Activated CD4-positive, alpha-beta T cell treated with anti-CD3 and anti-CD28 coated beads, Interleukin-2, Interleukin-4, amounts not matched to agents 100 ng/mL and 50 ng/mL, durations not matched to agents 16 hours and 8 hours (primary cell): ENCODE results near the gene DCLRE1C.
A peak's percentile ranks its signal among the peaks of the same experiment; 100 is the strongest.
"Not testable (repeated sequence)": the region's sequence is repeated elsewhere in the genome, so short reads cannot be mapped to it uniquely, and the experiment has no call there.

Experiments used
- DNase-seq: peaks from one replicate; pipeline ENCODE4 v3.0.0-alpha.2; 2020; ENCODE audit warnings: low spot score

The DCLRE1C gene

DNA sequence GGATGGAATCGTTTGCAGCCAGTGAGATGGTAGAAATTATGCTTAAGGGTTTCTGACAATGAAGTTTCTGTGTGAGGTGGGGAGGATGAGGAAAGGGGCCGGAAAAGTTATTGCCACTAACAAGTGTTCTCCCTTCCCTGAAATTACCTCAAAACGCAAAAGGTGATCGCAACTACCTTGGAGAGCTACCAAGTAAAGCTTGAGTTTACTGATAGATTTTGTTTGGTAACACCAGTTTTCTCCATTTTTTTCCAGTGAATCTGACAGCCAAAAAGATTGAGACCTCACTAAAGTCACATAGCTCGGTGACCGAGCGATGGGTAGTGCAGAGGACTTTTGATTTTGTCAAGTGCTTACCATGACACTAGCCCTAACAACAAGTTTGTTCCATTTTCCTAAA, 73.7 kb downstream of the DCLRE1C start:
- no peak for DNase-seq

- DNase-seq, result no peak
Observed at GRCh38 chr10:14879928-14880193, 74.0 kb downstream of the DCLRE1C start.

DNA sequence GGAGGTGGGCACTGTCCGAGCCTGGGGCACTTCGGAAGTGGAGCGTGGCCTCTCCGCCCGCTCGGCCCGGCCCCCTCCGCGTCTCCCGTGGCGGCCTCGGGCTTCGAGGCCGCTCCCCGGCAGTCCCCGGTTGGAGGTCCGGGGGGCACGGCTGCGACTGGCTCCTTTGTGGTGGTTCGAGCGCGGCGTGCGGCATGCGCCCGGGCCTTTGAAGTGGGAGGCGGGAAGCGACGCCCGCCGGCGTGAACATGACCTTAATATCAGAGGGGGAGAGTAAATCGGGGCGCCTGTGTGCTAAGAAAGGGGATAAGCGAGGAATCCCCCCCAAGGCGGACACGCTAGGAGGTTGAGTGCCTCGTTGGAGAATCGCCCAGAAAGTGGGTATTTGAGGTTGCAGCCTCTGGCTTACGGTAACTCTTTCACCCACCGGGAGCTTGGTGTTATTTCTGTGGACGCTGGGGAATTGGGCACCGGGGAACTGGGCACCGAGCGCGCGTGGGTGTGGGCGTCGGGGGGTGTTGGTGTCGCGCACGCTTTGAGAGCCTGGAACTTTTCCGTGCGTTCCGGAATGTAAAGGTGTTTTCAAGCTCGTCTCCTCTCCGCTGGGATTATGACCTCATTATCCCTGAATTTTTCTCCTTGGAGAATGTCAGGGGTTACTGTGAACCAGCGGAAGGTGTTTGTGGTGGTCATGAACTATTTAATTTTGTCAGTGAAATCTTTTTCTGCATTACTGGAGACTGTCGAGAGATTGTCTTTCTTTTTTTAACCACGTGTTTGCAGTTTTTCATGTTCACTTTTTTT, 74.6 kb downstream of the DCLRE1C start:
- peak; percentile 17 for DNase-seq

DNA sequence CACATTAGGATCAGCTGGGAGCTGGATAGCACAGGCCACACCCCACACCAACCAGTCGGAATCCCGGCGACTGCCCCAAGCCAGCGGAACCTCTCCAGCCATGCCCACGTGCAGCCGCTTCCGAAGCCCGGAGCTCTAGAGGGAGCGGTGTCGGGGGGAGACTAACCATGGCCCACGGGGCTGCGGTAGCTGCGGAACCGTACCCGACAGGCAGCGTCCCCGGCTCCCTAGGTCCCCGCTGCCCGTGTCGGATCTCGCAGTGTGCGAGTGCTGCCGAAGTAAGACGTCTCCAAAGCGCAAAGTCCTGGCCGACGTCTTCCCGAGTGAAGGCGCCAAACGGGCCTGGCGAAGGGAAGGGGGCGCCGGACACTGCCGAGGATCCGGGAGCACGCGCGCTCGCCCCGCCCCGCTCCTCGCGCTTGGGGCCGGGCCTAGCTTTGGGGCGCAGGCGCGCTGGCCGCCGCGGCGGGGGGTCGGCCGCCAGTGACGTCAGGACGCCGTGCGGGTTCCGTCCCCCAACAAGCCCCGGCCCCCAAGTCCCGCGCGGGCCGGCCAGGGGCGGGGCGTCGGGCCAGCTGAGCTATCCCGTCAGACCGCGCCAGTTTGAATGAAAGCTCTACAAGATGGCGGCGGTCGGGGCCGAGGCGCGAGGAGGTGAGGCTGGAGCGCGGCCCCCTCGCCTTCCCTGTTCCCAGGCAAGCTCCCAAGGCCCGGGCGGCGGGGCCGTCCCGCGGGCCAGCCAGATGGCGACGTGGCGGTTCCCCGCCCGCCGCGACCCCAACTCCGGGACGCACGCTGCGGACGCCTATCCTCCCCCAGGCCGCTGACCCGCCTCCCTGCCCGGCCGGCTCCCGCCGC, 75.4 kb downstream of the DCLRE1C start, which contains the start of gene SUV39H2:
Gene SUV39H2, plus strand, starts transcription at position 601 of the 858 bp plus-strand sequence. Its CDS starts 23 bp downstream, at position 624.
- DNase-seq, result peak; percentile 94

GRCh38 chr10:14876764-14877163, 77.1 kb downstream of the DCLRE1C start:
- DNase-seq, result no peak

- no peak for DNase-seq
Observed at GRCh38 chr10:14875941-14876340, 78.0 kb downstream of the DCLRE1C start.

DNA sequence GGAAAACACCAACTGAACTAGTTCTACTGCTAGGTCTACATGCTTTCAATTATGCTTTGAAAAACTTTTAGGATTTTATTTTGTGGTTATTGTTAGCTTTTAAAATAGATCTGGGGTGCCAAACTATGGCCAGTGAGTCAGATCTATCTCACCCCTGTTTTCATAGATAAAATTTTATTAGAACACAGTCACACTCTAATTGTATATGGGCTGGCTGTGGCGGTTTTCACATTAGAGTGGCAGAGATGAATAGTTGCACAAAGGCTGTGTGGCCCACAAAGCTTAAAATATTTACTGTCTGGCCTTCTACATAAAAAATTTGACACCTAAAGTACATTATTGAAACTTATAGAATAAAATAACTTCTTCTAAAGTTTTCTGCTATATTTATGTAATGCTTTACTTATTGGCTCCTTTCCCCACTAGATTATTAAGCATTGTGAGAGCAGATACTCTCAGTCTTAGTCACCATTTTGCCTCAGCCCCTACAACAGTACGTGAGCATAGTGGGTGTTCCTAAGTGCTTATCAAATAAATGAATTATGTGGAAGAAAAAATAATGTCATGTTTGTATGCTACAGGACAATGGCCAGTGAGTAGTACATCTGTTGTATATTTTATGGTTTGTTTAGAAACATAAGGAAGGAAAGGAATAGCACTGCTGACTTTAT, 80.7 kb downstream of the DCLRE1C start:
- peak; percentile 17 for DNase-seq

- DNase-seq, result not testable (repeated sequence)
Observed at GRCh38 chr10:14864871-14865270, 89.0 kb downstream of the DCLRE1C start.

- not testable (repeated sequence) for DNase-seq
Observed at GRCh38 chr10:14864466-14864865, 89.4 kb downstream of the DCLRE1C start.

DNA sequence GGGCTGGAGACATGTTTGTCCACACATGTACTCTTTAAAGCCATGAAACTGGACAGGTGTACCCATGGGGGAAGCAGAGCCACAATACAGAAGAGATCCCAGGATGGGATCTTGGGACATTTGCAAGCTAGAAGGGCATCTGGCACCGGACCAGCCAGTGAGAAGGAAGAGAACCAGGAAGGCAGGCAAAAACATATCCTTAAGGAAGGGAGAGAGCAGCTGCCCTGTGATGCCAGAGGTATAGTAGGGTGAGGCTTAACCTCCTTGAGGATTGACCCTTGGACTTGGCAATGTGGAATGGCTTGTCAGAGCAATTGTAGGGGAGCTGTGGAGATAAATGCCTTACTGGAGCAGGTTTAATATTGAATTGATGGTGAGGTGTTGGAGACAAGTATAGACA, 93.1 kb downstream of the DCLRE1C start:
- no peak for DNase-seq

- no peak for DNase-seq
Observed at GRCh38 chr10:14859775-14860174, 94.1 kb downstream of the DCLRE1C start.

DNA sequence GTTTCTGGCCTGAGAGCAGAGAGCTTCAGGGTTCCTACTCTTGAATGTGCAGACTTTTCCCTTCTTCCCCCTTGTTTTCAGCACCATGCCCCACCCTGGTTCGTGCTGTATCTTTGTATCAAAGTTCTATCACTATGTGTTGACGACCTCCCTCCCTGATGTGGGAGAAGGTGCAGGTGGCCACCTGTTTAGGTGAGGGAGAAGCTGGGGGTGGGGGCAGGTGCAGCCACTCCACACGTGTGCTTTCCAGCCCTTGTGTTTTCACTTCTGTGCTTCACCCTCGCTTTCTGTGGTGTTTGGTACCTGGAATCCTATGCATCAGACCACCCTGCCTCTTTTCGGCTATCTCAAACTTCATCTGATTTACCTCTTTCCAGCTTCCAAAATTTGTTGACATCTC, 94.9 kb downstream of the DCLRE1C start:
- DNase-seq, result no peak

DNA sequence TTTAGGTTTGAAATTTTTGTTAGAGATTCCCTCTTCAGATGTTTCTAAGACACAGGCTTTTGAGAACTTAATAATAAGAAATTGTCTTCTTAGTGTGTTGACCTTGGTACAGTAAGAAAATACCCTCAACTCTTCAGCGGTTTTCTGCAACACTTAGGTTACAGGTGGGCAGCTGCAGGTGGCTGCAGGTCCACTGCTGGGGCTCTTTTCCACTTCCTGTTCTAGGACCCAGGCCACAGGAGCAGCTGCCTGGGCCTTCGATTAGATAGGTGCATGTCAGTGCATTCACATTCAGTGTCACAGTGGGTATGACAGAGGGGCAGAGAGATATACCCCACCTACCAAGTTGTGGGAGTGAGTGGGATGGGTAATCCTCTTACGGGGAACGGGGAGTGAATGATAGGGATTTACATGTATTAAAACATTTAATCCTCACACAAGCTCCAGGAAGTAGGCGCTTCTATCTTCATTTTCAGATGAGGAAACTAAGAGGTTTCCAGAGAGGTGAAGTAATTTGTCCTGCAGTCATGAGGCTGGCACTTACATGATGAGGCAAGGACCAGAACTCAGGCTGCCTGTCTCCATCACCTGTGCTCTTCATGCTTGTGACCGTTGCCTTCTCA, 95.4 kb downstream of the DCLRE1C start:
- no peak for DNase-seq

DNA sequence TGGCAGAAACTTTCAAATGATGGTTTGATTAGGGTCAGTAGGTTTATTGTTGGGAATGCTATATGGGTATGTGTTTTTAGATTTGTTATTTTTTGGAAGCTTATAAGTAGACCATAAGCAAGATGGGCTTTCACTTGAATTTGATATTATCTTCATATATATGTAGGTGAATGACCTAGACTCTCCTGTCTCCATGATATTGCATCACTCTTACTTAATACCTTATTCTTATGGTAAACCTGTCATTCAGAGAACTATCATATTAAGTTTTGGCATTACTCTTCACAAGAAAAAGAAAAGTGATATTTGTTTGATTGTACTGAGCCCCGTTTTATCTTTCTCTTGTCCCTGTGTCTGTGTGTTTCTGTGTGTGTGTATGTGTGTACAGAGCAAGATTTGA, 98.4 kb downstream of the DCLRE1C start:
- DNase-seq, result no peak

- DNase-seq, result no peak
Observed at GRCh38 chr10:14852236-14852635, 101.7 kb downstream of the DCLRE1C start.
